NCI-H2171 (cell line): ENCODE results near the gene AURKB.
A peak's percentile ranks its signal among the peaks of the same experiment; 100 is the strongest.

ENCODE experiments used
- DNase-seq: peaks from one replicate; lab custom pipeline; 2025; lab: John Stamatoyannopoulos, UW

Gene AURKB

GRCh38 chr17:8161289-8162232, 48.8 kb downstream of the AURKB start:
- DNase-seq = no peak

GRCh38 chr17:8160741-8161221, 49.6 kb downstream of the AURKB start:
- no peak for DNase-seq

GRCh38 chr17:8160224-8160577, 50.2 kb downstream of the AURKB start:
- no peak for DNase-seq

- no peak for DNase-seq
These were observed 50.7 kb downstream of the AURKB start for GRCh38 chr17:8159459-8160223.

- DNase-seq = no peak
These were observed 51.4 kb downstream of the AURKB start for GRCh38 chr17:8159032-8159400.

GRCh38 chr17:8158267-8159031, 51.9 kb downstream of the AURKB start:
- no peak for DNase-seq

GRCh38 chr17:8156246-8156992, 54.0 kb downstream of the AURKB start:
- DNase-seq = peak; percentile 99

- DNase-seq = no peak
These were observed 54.5 kb downstream of the AURKB start for GRCh38 chr17:8155996-8156245.

- no peak for DNase-seq
These were observed 55.0 kb downstream of the AURKB start for GRCh38 chr17:8155231-8155995.
